Endothelial cell of umbilical vein (primary cell): ENCODE data around the gene ARPC3. TPM values are rescaled to one million over a fixed set of nuclear protein-coding genes. Genes with fewer than 3 reads are reported as not detected.
"Not testable (repeated sequence)": the region's sequence is repeated elsewhere in the genome, so short reads cannot be mapped to it uniquely, and the experiment has no call there.

ENCODE experiments used
- BruUV-seq: library from RNA; stranded (reverse); fragments of 400-500 nt; replicated peaks from 2 replicates; lab custom pipeline; 2021; lab: Mats Ljungman, UMichigan
- CTCF ChIA-PET: fragments of 300-600, 350-600 bp; sonication (Branson Sonifier 250); formaldehyde crosslinking; loops from one replicate; lab custom pipeline; 2021; ENCODE audit warnings: antibody characterized with exemption, inconsistent platforms; lab: Charles Lee
- POLR2A ChIA-PET: fragments of 300-600, 350-600 bp; sonication (Branson Sonifier 250); formaldehyde crosslinking; loops from one replicate; lab custom pipeline; 2021; ENCODE audit warnings: antibody characterized with exemption, inconsistent platforms; lab: Charles Lee
- DNase-seq: peaks from one replicate; pipeline ENCODE4 v3.0.0-alpha.2; 2011; ENCODE audit warnings: low read depth, low spot score
- FAIRE-seq: peaks from 2 replicates; lab custom pipeline; 2011; peaks lifted over from hg19 to GRCh38; lab: Jason Lieb, UNC
- H2AFZ ChIP-seq: 2 replicates; pipeline ENCODE4 v1.6.0; 2012; ENCODE audit warnings: low read depth, low read length, control low read depth, inconsistent platforms
- H3K27ac ChIP-seq: 2 replicates; pipeline ENCODE4 v1.5.1; 2011; ENCODE audit warnings: low read depth, mild to moderate bottlenecking, control low read depth, low read length, moderate library complexity; ENCODE audit not compliant: insufficient read depth
- H3K27me3 ChIP-seq, 2 experiments: 2 replicates each; pipeline versions ENCODE4 v1.6.0 to v1.6.1; 2011; ENCODE audit warnings: low read length in 2 of 2, mixed read lengths in 1 of 2; ENCODE audit not compliant: control insufficient read depth in 2 of 2, insufficient read depth in 2 of 2
- H3K36me3 ChIP-seq, 2 experiments: 2 replicates in 1 of 2; 3 replicates in 1 of 2; pipeline ENCODE4 v1.5.1; 2011; ENCODE audit warnings: low read length in 2 of 2, mild to moderate bottlenecking in 1 of 2, moderate library complexity in 1 of 2; ENCODE audit not compliant: control insufficient read depth in 2 of 2, insufficient read depth in 2 of 2; ENCODE audit errors: extremely low read depth in 1 of 2
- H3K4me1 ChIP-seq: 3 replicates; pipeline ENCODE4 v1.5.1; 2011; ENCODE audit warnings: mild to moderate bottlenecking, low read length; ENCODE audit not compliant: control insufficient read depth, insufficient read depth; ENCODE audit errors: extremely low read depth
- H3K4me2 ChIP-seq: 2 replicates; pipeline ENCODE4 v1.6.1; 2011; ENCODE audit warnings: low read length, control low read depth, mixed read lengths; ENCODE audit not compliant: insufficient read depth
- H3K4me3 ChIP-seq, 3 experiments: fragments of 200-600 bp in 1 of 3; sonication (generic), shearing (Covaris generic) in 1 of 3; replicated peaks in 1 of 3; 2 replicates each; pipeline ENCODE4 v1.5.1; 2011 to 2016; ENCODE audit warnings: control low read depth in 3 of 3, low read length in 3 of 3, mild to moderate bottlenecking in 2 of 3, inconsistent platforms in 1 of 3, low read depth in 1 of 3, moderate library complexity in 1 of 3; ENCODE audit not compliant: insufficient read depth in 1 of 3
- H3K79me2 ChIP-seq: 2 replicates; pipeline ENCODE4 v1.6.0; 2012; ENCODE audit warnings: low read length, inconsistent platforms; ENCODE audit not compliant: control insufficient read depth, insufficient read depth
- H3K9ac ChIP-seq: replicated peaks from 2 replicates; pipeline ENCODE3; 2011; ENCODE audit warnings: low read length, control low read depth; ENCODE audit not compliant: insufficient read depth; ENCODE audit errors: extremely low read depth
- H3K9me1 ChIP-seq: replicated peaks from 3 replicates; pipeline ENCODE4 v1.6.0; 2011; ENCODE audit warnings: mild to moderate bottlenecking, low read length; ENCODE audit not compliant: control insufficient read depth, insufficient read depth; ENCODE audit errors: extremely low read depth
- H3K9me3 ChIP-seq: replicated peaks from 2 replicates; pipeline ENCODE4 v1.5.1; 2012; ENCODE audit warnings: low read length, inconsistent platforms; ENCODE audit not compliant: control insufficient read depth, insufficient read depth
- H4K20me1 ChIP-seq: replicated peaks from 2 replicates; pipeline ENCODE3; 2011; ENCODE audit warnings: mild to moderate bottlenecking, low read length; ENCODE audit not compliant: control insufficient read depth, insufficient read depth; ENCODE audit errors: extremely low read depth
- CTCF ChIP-seq, 2 donors: IDR thresholded peaks; 1 replicate in 1 of 2; 2 replicates in 1 of 2; pipeline ENCODE4 v1.5.1; 2011; ENCODE audit warnings: low read length in 2 of 2, mild to moderate bottlenecking in 2 of 2, moderate library complexity in 2 of 2, control low read depth in 1 of 2, inconsistent platforms in 1 of 2, low read depth in 1 of 2; ENCODE audit not compliant: insufficient read depth in 1 of 2; ENCODE audit errors: extremely low read depth in 1 of 2
- EZH2 ChIP-seq: IDR thresholded peaks from 2 replicates; pipeline ENCODE4 v1.6.1; 2012; ENCODE audit warnings: borderline replicate concordance, low read depth, mild to moderate bottlenecking, moderate library complexity, low read length, inconsistent platforms; ENCODE audit not compliant: severe bottlenecking
- FOS ChIP-seq: IDR thresholded peaks from 2 replicates; pipeline ENCODE4 v1.6.1; 2011; ENCODE audit warnings: mild to moderate bottlenecking, low read length, moderate library complexity, borderline replicate concordance; ENCODE audit not compliant: insufficient read depth
- GATA2 ChIP-seq: IDR thresholded peaks from 2 replicates; pipeline ENCODE4 v1.7.0; 2011; ENCODE audit warnings: low read depth, mild to moderate bottlenecking, moderate library complexity, mixed read lengths, low read length; ENCODE audit not compliant: insufficient read length, insufficient read depth
- JUN ChIP-seq: IDR thresholded peaks from 2 replicates; pipeline ENCODE4 v1.6.1; 2011; ENCODE audit warnings: borderline replicate concordance, low read depth; ENCODE audit not compliant: insufficient read length, insufficient read depth
- MAX ChIP-seq: IDR thresholded peaks from 2 replicates; pipeline ENCODE4 v1.6.1; 2011; ENCODE audit not compliant: insufficient read depth, insufficient read length
- MYC ChIP-seq: IDR thresholded peaks from one replicate; pipeline ENCODE4 v1.6.1; 2011; ENCODE audit warnings: mild to moderate bottlenecking, low read depth, low read length
- POLR2A ChIP-seq: IDR thresholded peaks from 2 replicates; pipeline ENCODE4 v1.6.1; 2012; ENCODE audit warnings: low read depth, mild to moderate bottlenecking, control low read depth, low read length
- POLR2AphosphoS5 ChIP-seq: IDR thresholded peaks from 2 replicates; pipeline ENCODE4 v1.6.1; 2012; ENCODE audit warnings: low read depth, mild to moderate bottlenecking, control low read depth, low read length, moderate library complexity; ENCODE audit not compliant: insufficient read depth
- dilution Hi-C: fragments of 300-500 bp; cut with MboI; formaldehyde crosslinking; loops from one replicate; pipeline ENCODE4 v1.15.0; 2019; ENCODE audit warnings: low sequenced_read_pairs; ENCODE audit not compliant: extremely low pct_ligation_motif_present
- intact Hi-C: fragments of 100-400 bp; cut with micrococcal nuclease; formaldehyde crosslinking; loops from one replicate; pipeline ENCODE4 v1.10.0; 2022
- polyA plus RNA-seq, 4 experiments: library from polyadenylated mRNA; depleted of rRNA in 3 of 4; stranded (reverse) in 3 of 4; unstranded in 1 of 4; fragments of >200 nt; gene quantifications; 2 replicates each; pipeline versions ENCODE4 v1.2.1 to v1.2.3, GENCODE V29; 2011 to 2012; ENCODE audit warnings: missing spikeins in 1 of 4
- total RNA-seq: library from RNA; stranded (reverse); gene quantifications from 2 replicates; pipeline ENCODE4 v1.2.3, GENCODE V29; 2021

ARPC3 gene
- total and polyA plus RNA-seq, 2 donors (not counting 3 experiments of a cell fraction or from before 2014, with no cell fraction given), result 92.8 to 304 TPM

GRCh38 chr12:110431957-110432587 lies 18.1 kb downstream of the ARPC3 start:
- no peak for DNase-seq
- H3K9me1 ChIP-seq, result no peaks in the 10 kb centered on the region
- H4K20me1 ChIP-seq, result no peaks in the 10 kb centered on the region
- H3K4me1 ChIP-seq, result peaks cover 12% of the 10 kb centered on the region
- no peak for FAIRE-seq
- dilution Hi-C loops (no loop called here), intact Hi-C loops (loop anchor here (1.0 kb wide), 5 partner anchors 29 to 332 kb away; partner anchors contain the start of genes ANAPC7 and ATP2A2)
- H3K9ac ChIP-seq, result no peak overlapping the region
- no peaks in the 10 kb centered on the region for H3K9me3 ChIP-seq
- POLR2A ChIA-PET, result interaction anchor here (0.7 to 1.3 kb wide), 3 partner anchors 17 to 266 kb away, joined by 3 to 7 read pairs (median 4); no protein-coding TSS in a partner anchor
- H3K79me2 ChIP-seq, result no peaks in the 10 kb centered on the region
- H3K27me3 ChIP-seq, result no peaks in the 10 kb centered on the region
- H3K36me3 ChIP-seq, result peaks cover 3 to 4% of the 10 kb centered on the region in 2 experiments
- H2AFZ ChIP-seq, result no peak overlapping the region
- no peak overlapping the region for H3K4me3 ChIP-seq
- H3K4me2 ChIP-seq, result no peak overlapping the region
- CTCF ChIA-PET, result interaction anchor here (0.5 to 1.9 kb wide), 83 partner anchors 9 to 1196 kb away, joined by 3 to 78 read pairs (median 5); partner anchors contain the start of genes ANAPC7, ANKRD13A, ARPC3 and ATP2A2
- no TSS peak for BruUV-seq
- no peak for TF ChIP-seq EZH2
- TF ChIP-seq FOS, result no peak
- TF ChIP-seq CTCF (IDR thresholded peaks at IDR 0.05; ENCODE audit: extremely low read depth in 1 of 2, insufficient read depth in 1 of 2, low read depth in 1 of 2, low read length in 2 of 2), result no peak
- no peak for TF ChIP-seq MAX
- TF ChIP-seq POLR2AphosphoS5, result no peak
- no peak for TF ChIP-seq GATA2
- TF ChIP-seq JUN, result no peak
- no peak for TF ChIP-seq MYC
- TF ChIP-seq POLR2A, result no peak
- no peak overlapping the region for H3K27ac ChIP-seq

- intact Hi-C loops, H3K79me2 ChIP-seq, H3K9ac ChIP-seq, H3K4me1 ChIP-seq, H3K4me2 ChIP-seq, POLR2A ChIA-PET, H3K27me3 ChIP-seq, dilution Hi-C loops, H2AFZ ChIP-seq, BruUV-seq, H4K20me1 ChIP-seq, H3K36me3 ChIP-seq, H3K27ac ChIP-seq, FAIRE-seq, H3K9me1 ChIP-seq, H3K9me3 ChIP-seq, H3K4me3 ChIP-seq, DNase-seq: not testable (repeated sequence)
- CTCF ChIA-PET, result interaction anchor here (0.6 kb wide), 1 partner anchor 330 kb away, joined by 4 read pairs; no protein-coding TSS in a partner anchor
Observed at GRCh38 chr12:110429676-110430075, 20.5 kb downstream of the ARPC3 start.
